Suppressor macrophage treated with lipopolysaccharide for 1 hour (primary cell): ENCODE results near the gene GPR63.
"Not testable (repeated sequence)": the region's sequence is repeated elsewhere in the genome, so short reads cannot be mapped to it uniquely, and the experiment has no call there.

Experiments
- DNase-seq, 3 donors: peaks; one replicate each; pipeline ENCODE4 v3.0.0-alpha.2; 2020 to 2022

Gene GPR63, protein sequence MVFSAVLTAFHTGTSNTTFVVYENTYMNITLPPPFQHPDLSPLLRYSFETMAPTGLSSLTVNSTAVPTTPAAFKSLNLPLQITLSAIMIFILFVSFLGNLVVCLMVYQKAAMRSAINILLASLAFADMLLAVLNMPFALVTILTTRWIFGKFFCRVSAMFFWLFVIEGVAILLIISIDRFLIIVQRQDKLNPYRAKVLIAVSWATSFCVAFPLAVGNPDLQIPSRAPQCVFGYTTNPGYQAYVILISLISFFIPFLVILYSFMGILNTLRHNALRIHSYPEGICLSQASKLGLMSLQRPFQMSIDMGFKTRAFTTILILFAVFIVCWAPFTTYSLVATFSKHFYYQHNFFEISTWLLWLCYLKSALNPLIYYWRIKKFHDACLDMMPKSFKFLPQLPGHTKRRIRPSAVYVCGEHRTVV

DNA sequence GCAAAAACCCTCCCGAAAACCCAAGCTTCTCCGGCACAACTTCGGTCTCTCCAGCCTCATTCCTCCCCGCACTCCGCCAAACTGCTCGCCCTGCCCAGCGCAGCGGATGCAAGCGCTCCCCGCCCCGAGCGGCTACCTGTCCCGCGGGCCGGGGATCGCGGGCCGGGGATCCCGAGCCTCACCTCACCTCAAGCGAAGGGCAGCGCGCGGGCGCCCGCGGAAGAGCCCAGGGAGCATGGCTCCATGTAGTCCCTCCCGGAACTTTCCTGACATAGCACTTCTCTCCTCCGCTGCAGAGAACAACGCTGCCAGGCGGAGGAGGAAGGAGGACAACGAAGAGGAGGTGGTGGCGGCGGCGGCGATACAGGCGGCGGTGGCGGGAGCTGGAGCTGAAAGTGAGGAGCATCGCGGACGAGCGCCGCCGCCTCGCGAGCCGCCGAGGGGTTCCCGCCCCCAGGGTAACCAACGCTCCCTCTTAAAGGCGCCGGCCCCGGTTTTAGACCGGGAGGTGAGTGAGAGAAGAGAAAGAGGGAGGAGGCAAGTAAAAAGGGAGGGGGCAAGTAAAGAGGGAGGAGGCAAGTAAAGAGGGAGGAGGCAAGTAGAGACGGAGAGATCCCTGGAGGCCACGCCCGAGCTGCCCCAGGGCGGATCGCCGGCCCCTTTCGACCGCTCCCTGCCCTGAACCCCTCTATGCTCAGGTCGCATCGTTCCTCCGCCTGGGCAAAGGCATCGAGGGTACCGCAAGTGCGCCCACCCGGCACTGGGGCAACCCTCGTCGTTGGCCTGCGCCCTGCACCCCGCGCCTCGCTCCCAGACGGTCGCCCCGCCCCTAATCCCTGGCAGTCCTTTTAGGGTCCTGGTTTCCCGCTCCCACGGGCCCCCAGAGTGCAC, at the start of gene GPR63:
Gene GPR63, minus strand, starts transcription at position 397 of the 891 bp plus-strand sequence. CDS start 37,746 bp downstream, outside the sequence.
- peak; percentile 51 to 73 (median 56) for DNase-seq

DNA sequence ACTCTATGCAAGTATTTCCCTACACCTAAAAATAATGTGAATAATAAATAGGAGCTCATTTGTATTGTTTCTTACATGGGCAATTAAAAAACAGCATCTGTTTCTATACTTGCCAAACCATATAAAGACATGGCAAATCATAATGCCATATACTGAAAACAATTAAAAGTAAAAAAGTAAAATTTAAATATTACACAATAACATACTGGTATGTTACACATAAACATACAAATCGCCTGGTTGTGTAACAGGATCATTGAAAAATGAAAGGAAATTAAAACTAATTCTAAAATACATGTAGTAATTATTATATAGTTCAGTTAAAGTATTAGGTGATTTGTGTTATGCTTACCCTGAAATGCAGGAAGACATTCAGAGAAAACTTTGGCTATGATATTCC, 49.2 kb upstream of the GPR63 start:
- DNase-seq, result no peak

DNA sequence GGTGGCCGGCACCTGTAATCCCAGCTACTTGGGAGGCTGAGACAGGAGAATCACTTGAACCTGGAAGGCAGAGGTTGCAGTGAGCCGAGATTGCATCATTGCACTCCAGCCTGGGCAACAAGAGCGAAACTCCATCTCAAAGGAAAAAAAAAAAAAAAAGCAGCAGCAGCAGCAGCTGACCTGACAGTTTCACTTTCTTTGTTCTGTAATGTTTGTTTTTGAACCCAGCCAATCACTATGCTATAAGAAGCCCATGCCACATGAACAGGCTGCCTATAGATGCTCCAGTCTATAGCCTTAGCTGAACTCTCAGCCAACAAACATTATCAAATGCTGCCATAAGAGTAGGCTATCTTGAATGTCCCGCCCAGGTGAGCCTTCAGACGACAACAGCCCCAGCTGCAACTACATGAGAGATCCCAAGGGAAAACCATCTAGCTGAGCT, 47.9 kb upstream of the GPR63 start:
- DNase-seq, result not testable (repeated sequence)

DNA sequence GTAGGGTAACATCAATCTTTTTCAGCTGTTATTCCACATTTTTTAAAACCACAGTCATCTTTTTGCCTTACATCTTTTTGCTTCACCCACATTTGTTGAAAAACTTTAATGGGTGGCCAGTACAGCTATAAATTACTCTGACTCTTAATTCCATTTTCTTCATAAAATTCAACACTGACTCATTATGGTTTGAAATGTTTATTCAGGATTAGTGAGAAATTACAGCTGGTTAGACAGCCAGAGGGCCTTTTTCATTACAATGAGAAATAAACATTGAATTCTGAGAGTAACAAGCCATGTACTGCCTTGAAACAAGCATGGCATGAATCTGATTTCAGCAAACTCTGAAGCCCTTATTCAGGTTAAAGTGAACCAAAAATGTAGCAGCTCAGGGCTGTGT, 40.9 kb upstream of the GPR63 start:
- no peak for DNase-seq

DNA sequence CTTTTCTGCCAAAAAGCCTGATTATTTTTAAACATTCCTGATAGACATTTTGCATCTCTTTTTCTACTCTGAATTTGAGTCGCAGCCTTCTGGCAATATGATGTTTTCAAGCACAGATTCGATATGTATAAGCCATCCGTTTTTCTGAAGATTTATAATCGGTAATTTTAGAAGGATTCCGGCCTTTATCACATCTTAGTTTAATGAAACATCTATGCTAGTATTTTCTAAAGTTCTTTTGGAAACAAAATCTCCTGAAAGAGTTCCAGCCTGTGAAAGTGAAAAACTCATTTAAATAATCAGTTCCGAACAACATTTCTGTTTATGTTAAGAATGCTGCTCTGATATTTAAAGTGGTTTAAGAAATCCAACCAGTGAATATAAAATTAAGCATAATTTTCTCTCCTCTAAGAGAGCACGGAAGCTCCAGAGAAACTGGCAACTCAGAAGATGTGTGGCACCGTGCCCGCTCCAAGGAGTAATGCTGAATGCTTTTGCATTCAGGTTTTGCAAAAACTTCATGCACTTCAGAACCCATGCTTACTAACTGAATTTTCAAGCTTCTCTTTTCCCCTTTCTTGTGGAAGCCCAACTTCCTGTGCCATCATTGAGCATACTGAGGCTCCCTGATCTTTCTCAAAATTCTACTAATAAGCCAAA, 39.7 kb upstream of the GPR63 start:
- DNase-seq, result peak in 1 of 3 donors; percentile 9

DNA sequence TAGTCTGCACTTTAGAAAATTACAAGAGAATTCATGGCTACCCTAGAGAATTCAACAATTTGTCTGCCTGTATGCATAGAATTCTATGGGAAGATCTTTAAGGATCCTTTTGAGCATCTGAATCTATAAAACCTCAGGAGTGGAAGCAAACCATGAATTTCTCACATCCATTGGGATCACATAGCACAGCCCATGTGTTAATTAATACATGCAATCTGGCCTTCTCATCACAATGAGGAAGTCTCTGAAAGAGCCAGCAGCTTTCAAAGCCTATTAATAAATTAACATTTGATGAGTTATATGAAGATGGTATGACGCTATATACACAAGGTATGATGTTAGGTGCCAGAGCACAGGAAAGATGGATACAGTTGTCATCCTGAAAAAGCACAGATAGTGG, 35.7 kb upstream of the GPR63 start:
- no peak for DNase-seq

DNA sequence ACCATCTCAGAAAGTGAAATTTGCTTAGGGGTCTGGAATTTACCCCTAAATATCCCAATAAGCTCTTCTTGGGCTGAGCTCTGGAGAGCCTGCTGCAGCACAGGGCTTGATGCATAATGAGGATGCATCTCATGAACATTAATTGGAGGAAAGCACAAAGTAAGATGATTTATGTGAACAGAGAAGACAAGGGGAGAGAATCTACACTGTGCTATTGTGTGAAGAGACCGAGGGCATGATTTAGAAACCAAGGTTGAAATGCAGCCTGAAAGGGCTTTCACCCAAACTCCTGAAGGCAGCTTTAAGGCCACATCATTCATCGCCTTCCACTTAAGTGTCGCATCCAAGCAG, 27.8 kb upstream of the GPR63 start:
- DNase-seq, result no peak

DNA sequence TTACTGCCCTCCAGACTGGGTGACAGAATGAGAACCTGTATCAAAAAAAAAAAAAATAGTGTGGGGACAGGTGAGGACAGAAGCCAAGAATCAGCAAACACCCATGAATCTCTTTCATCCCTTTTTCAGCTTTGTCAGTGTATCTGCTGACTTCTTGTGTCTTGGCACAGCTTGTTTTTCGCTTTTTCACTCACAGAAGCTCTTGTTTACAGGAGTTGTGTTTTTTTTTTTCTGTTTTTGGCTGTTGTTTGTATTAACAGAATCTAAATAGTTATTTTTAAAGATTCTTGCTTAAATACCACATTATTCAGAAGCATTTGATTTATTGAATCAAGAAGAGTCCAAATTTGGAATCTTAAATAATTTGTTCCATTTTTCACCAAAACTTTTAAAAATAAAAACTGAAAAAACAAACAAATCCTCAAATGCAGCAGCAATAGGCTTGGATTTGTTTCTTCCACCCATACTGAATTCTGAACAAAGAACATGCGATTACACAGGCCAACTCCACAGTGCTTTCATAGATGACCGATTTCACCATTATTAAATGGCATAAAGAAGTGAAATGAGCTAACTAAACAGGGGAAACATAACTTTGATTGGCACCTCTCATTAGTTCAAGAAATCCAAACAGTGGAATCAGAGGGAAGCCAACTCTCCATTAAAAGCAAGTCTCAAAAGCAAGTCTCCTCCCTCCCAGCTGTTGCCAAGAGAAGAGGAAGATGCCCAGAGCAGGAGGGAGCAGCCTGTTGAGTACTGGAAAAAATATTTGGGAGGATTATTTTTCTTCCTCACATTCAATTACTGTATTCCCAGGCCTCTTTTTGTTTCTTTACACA, 27.2 kb upstream of the GPR63 start:
- no peak for DNase-seq

DNA sequence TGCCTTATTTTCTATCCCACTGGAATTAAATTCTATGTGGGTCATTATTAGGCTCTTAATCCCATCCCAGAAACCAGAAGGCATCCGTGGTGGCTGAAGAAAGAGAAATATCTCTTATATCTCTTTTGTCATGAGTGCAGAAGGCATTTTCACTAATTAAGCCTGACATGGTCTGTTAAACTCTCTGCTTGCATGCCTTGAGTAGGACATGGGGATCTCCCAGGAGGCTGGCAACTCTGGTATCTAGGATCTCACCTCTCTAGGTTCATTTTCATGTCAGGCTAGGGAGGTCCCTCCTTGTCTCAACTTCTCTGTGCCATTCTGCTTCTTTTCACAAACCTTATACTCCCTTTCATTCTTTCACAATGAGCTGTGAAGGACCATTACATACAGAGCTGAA, 25.3 kb upstream of the GPR63 start:
- no peak for DNase-seq

DNA sequence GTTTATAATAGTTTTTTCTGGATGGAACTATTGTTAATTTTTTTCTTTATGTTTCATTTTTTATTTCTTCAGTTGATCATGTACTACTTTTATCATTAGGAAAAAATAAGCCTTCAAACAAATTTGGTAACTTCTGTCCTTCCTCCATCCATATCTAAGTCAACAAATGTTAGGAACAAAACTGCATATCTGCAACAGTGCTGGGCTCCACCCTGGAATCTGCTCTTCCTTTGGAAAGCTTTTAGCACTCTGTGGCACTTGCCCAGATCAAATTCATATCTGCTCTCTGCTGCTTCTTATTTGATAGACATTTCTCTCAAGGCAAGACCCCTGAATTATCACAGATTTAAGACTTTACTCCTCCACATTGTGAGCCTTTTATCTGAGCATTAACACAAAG, 24.3 kb upstream of the GPR63 start:
- no peak for DNase-seq

DNA sequence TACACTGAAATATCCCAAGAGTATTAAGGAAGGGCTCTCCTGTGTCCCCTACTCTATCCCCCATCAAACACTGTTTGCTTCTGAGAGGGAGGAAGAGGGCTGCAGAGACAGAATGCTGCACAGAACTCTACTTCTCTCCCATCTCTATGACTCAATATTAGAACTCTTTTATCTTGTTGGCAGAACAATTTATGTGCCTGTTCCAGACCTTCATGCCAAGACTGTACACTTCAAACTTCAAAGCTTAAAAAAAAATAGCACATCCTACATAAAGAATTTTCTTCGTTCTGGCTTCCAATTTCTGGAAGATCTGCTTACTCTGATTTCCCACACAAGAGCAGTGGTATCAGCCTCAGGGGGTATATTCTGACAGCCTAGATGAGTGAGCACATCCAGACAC, 19.6 kb upstream of the GPR63 start:
- no peak for DNase-seq

DNA sequence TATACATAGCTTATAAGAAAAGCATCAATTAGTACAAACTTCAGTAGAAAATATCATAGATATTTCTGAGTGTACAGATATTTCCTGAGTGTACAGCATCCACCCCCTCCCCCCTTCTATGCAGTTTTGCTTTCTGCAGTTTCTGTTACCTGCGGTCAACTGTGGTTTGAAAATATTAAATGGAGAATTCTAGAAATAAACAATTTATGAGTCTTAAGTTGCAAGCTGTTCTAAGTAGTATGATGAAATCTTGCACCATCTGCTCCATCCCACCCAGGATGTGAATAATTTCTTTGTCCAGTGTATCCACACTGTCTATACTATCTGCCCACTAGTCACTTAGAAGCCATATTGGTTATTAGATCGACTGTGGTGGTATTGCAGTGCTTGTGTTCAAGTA, 15.8 kb upstream of the GPR63 start:
- no peak for DNase-seq

DNA sequence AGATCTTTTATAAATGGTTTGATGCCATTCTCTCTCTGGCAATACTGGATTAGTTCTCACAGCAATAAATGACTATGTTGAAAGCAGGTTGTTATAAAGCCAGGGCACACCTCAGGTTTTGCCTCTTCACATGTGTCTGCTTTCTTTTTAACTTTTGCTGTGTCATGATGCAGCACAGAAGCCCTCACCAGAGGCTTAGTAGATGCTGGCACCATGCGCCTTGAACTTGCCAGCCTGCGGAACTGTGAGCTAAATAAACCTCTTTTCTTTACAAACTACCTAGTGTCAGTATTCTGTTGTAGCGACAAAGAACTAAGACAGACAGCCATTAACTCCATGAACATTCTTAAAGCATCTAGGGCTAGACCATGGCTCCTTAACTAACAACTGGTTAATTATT, 15.3 kb upstream of the GPR63 start:
- no peak for DNase-seq

DNA sequence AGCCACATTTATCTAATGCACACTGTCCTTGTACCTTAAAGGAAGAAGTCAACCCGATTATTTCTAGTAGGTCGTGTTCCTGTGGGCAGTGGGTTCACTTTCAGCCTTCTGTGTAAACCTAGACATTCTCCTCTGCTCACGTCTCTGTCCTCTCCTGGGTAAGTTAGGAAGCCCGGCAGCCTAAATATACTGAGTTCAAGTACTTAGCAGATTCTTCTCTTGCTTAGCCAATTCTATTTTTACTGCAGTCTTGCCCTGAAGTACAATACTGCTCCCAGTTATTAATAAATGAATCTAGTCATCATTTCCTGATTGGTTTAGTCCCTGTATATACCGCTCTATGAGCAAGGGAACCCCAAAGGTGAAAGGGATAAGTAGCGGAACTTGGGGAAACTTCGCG, 14.6 kb upstream of the GPR63 start:
- DNase-seq, result no peak

DNA sequence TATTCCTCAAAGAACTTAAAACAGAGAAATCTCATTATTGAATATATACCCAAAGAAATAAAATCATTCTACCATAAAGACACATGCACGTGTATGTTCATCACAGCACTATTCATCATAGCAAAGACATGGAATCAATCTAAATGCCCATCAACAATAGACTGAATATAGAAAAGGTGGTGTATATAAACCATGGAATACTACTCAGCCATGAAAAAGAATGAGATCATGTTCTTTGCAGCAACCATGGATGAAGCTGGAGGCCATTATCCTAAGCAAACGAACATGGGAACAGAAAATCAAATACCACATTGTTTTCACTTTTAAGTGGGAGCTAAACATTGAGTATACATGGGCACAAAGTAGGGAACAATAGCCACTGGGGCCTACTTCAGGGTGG, 12.3 kb upstream of the GPR63 start:
- no peak for DNase-seq

DNA sequence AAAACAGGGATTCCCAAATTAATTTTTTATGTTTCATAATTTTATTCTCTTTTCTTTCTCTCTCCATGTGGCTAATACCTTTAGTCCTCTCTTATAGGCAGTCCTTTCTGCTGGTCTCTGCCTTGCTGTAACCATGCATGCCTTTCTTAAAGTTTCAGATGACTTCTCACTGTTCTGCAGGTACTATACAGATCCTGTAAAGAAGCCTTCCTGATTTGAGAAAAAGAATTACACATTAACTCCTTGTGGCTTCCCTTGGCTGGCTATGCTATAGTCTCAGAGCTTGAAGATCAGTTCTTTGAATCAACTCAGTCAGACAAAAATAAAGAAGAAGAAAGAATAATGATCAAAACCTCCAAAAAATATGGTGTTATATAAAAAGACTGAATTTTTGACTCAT, 7.3 kb upstream of the GPR63 start:
- DNase-seq, result no peak

DNA sequence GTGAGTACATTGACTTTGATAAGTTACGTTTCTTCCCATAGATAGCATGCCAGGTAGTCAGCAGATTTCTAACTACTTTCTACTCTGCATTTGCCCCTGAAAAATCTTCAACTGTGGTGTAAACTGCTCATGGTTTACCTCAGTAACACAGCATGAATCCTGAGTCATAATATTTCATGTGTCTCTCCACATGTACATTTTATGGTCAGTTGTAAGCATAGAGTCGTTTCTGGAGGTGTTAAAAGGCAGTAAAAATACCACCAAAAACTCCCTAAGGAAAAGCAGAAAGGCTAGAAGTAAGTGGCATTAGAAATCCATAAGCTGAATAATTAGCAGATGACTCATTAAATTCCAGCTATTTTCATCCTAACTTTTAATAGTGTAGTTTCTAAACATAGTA, 4.1 kb upstream of the GPR63 start:
- no peak for DNase-seq

DNA sequence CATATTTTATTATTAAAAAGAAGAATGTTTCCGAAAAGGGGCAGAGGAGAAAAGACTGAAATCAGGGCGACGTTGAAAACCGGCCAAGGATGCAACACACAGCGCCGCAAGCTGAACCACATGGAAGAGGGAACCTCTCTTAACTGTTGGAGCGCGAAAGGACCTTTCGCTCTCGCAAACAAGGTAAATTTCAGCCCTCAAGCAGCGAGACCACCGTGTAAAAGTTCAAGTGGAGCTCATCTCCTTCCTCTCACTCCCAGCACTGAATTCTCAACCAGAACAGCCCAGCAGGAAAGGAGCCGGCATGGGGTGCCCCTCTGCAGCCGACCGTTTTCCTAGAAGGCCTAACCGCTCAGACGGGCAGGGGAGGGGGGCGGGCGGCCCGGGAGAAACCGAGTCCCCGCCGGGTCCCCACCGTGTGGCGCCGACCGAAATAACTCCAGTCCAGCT, 621 bp downstream of the GPR63 start:
- DNase-seq, result peak in 2 of 3 donors; percentile 10 to 11

DNA sequence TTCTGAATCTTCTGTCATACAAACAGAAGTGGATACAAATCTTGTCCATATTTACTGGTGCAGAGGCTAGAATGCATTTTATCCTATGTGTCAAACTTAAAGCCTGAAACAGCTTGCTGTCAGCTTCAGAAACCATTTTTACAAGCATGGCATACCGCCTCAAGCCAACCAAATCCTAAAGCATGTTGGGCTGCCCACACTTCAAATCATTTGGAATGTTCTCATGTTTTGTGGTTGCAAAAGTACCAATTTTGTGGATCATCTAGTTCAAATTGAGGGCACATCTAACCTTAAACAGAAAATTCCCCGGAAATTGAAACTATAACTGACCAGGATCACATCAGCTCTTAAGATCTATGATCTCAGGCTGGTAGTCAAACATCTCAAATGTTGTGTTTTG, 3.2 kb downstream of the GPR63 start:
- no peak for DNase-seq

DNA sequence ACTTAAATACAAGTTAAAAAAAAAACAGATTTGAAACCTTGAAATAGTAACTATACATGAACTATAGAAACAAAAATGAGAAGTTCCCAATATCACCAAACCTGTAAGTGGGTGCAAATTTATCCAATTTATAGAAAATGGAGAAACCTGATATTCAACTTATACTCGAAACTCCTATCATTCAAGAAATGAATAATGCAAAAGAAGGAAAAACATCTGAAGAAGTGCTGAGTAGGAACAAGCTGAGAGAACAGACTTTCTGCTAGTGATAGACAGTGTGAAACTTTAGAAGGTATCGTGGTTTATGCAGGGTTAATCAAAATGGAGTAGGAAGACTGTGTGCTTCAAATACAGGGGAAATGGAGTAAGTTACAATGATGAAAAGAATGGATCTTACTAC, 4.5 kb downstream of the GPR63 start:
- no peak for DNase-seq

DNA sequence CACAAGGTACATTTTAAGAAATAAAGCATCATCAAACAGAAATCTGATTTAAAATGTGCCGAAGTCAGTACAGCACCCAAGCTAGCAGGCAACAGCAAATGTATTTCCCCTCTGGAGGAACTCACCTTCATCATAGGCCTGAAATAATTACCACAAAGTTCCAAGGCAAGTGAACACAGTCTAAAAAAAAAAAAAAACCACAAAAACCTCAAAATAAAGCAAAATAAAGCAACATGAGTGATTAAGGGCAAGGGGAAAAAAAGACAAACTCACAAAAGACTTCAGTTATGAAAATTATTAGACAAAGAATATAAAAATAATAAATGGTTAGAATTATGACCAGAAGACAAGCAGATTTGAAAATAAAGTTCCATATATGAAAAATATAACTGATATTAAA, 10.4 kb downstream of the GPR63 start:
- no peak for DNase-seq

DNA sequence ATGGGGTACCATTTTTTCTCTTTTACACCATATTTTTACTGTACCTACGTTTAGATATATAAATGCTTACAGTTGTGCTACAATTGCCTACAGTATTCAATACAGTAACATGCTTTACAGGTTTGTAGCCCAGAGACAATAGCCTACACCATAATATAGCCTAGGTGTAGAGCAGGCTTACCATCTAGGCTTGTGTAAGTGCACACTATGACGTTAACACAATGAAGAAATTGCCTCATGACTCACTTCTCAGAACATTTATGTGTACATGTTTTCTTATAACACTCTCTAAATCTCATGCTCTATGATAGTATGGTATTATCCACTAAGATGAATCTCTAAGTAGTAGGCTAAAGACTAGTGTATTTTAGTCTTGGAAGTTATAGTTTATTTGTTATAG, 13.5 kb downstream of the GPR63 start:
- no peak for DNase-seq

DNA sequence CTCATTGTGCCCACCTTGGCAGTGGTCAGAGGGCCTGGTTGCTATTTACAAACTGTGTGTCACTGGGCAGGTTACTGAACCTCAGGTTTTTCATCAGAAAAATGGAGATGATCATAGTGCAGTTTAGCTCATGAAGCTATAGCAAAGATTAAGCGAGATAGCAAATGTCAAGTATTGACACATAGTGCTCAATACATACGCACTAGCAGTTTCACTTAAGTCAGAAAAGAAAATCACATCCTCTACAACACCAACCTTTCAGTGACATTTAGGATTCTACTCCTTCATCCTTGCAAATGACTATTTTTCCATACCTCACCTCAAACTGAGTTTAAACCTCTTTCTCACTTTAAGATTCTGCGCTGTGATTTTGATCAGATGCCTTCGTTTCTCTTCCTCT, 16.2 kb downstream of the GPR63 start:
- no peak for DNase-seq
